ENCODE data around the gene CADPS. TPM values are rescaled to one million over a fixed set of nuclear protein-coding genes. Genes with fewer than 3 reads are reported as not detected.

Gene CADPS
- total RNA-seq, 1 donor from 2014 or later, result not detected

GRCh38 chr3:62732183-62732904 lies 142.9 kb downstream of the CADPS start:
- intact Hi-C loops (cut with DNase I), result no loop called here
- H3K27ac ChIP-seq, result no peak overlapping the region
- no peaks in the 10 kb centered on the region for H3K36me3 ChIP-seq
- TF ChIP-seq, protein P1, sequence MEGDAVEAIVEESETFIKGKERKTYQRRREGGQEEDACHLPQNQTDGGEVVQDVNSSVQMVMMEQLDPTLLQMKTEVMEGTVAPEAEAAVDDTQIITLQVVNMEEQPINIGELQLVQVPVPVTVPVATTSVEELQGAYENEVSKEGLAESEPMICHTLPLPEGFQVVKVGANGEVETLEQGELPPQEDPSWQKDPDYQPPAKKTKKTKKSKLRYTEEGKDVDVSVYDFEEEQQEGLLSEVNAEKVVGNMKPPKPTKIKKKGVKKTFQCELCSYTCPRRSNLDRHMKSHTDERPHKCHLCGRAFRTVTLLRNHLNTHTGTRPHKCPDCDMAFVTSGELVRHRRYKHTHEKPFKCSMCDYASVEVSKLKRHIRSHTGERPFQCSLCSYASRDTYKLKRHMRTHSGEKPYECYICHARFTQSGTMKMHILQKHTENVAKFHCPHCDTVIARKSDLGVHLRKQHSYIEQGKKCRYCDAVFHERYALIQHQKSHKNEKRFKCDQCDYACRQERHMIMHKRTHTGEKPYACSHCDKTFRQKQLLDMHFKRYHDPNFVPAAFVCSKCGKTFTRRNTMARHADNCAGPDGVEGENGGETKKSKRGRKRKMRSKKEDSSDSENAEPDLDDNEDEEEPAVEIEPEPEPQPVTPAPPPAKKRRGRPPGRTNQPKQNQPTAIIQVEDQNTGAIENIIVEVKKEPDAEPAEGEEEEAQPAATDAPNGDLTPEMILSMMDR (IDR thresholded peaks at IDR 0.05), result no peak
- DNase-seq (ENCODE audit: low spot score in 2 of 2), result no peak
- H3K4me3 ChIP-seq, result no peak overlapping the region
- no peaks in the 10 kb centered on the region for H3K9me3 ChIP-seq
- H3K4me1 ChIP-seq, result no peaks in the 10 kb centered on the region
- H3K27me3 ChIP-seq, result no peaks in the 10 kb centered on the region

GRCh38 chr3:62727981-62728380 lies 147.2 kb downstream of the CADPS start:
- TF ChIP-seq, protein P1 (IDR thresholded peaks at IDR 0.05), result no peak
- Histone ChIP-seq H3K9me3 (no peaks in the 10 kb centered on the region), H3K27me3 (no peaks in the 10 kb centered on the region), H3K27ac (no peak overlapping the region), H3K4me1 (no peaks in the 10 kb centered on the region), H3K4me3 (no peak overlapping the region), H3K36me3 (no peaks in the 10 kb centered on the region)
- DNase-seq (ENCODE audit: low spot score in 2 of 2), result no peak
- intact Hi-C loops (cut with DNase I), result no loop called here

DNA sequence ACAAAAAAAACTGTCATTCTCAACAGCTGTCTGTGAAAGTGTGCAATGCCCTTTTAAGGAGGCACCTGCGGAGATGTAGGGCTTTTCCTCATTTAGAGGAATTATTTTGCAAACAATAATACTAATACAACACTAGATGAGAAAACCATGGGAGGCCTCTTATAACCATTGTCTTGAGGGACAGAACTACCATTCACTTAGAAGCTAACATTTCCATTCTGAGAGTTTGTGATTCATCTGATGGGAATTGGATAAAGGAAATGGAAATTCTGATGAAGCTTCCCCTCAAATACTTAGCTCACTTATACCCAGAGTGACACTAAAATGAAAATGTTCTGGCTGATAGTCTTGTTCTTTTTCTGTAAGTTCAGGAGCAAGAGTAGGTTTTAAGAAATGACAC lies 147.7 kb downstream of the CADPS start:
- no peak for DNase-seq (ENCODE audit: low spot score in 2 of 2)
- Histone ChIP-seq H3K4me3 (no peak overlapping the region), H3K27me3 (no peaks in the 10 kb centered on the region)

DNA sequence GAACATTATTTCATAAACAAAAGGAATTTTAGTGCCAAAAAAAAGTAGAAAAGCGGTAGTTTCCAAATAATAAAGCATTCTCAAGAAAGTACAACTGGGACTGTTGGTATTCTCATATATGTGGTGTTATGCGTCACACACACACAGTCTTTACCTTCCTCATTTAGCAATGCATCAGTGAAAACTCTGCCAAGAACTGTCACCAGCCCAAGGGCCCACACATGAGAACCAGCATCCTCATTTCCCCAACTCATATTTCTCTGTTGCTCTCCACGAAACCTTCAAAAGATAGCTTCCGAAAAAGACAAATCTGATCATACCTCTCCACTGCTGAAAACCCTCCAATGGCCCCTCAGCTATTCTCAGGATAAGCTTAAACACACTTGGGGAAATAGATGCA lies 150.7 kb downstream of the CADPS start:
- DNase-seq (ENCODE audit: low spot score in 2 of 2), result no peak
- no peaks in the 10 kb centered on the region for H3K9me3 ChIP-seq
- no peak overlapping the region for H3K4me3 ChIP-seq
- H3K36me3 ChIP-seq, result no peaks in the 10 kb centered on the region
- no peaks in the 10 kb centered on the region for H3K27me3 ChIP-seq
- TF ChIP-seq, protein P1 (IDR thresholded peaks at IDR 0.05), result no peak
- no peak overlapping the region for H3K27ac ChIP-seq
- intact Hi-C loops (cut with DNase I), result no loop called here
- no peaks in the 10 kb centered on the region for H3K4me1 ChIP-seq

More for the DNA sequence above, 147.7 kb downstream of the CADPS start:
- no peak overlapping the region for H3K27ac ChIP-seq
- no peaks in the 10 kb centered on the region for H3K4me1 ChIP-seq
- H3K9me3 ChIP-seq, result no peaks in the 10 kb centered on the region
- TF ChIP-seq, protein P1 (IDR thresholded peaks at IDR 0.05), result no peak
- intact Hi-C loops (cut with DNase I), result no loop called here
- no peaks in the 10 kb centered on the region for H3K36me3 ChIP-seq

GRCh38 chr3:62723914-62724217 lies 151.3 kb downstream of the CADPS start:
- Histone ChIP-seq H3K4me3 (no peak overlapping the region), H3K27me3 (no peaks in the 10 kb centered on the region), H3K36me3 (no peaks in the 10 kb centered on the region), H3K9me3 (no peaks in the 10 kb centered on the region), H3K27ac (no peak overlapping the region), H3K4me1 (no peaks in the 10 kb centered on the region)
- TF ChIP-seq, protein P1 (IDR thresholded peaks at IDR 0.05), result no peak
- DNase-seq (ENCODE audit: low spot score in 2 of 2), result no peak
- intact Hi-C loops (cut with DNase I), result no loop called here
